GM19328 (cell line): ENCODE results near the gene MSH6.
"Not testable (repeated sequence)": the region's sequence is repeated elsewhere in the genome, so short reads cannot be mapped to it uniquely, and the experiment has no call there.

Experiments used
- ATAC-seq: cut with Tn5 transposase; IDR thresholded peaks from one replicate; pipeline ENCODE4 v1.9.1; 2021; ENCODE audit warnings: mild to moderate bottlenecking, moderate library complexity; ENCODE audit not compliant: unreplicated experiment

Gene MSH6

GRCh38 chr2:47833516-47833968 lies 50.6 kb downstream of the MSH6 start:
- ATAC-seq: peak; percentile 82

- no peak for ATAC-seq
Observed at GRCh38 chr2:47838249-47838648, 55.3 kb downstream of the MSH6 start.

GRCh38 chr2:47838686-47839085 lies 55.7 kb downstream of the MSH6 start:
- no peak for ATAC-seq

GRCh38 chr2:47842846-47843245 lies 59.9 kb downstream of the MSH6 start:
- no peak for ATAC-seq

- no peak for ATAC-seq
Observed at GRCh38 chr2:47843407-47843806, 60.5 kb downstream of the MSH6 start.

GRCh38 chr2:47844162-47844561 lies 61.2 kb downstream of the MSH6 start:
- no peak for ATAC-seq

GRCh38 chr2:47849368-47849767 lies 66.4 kb downstream of the MSH6 start:
- no peak for ATAC-seq

GRCh38 chr2:47850198-47850597 lies 67.3 kb downstream of the MSH6 start:
- ATAC-seq: no peak

- not testable (repeated sequence) for ATAC-seq
Observed at GRCh38 chr2:47853067-47853777, 70.3 kb downstream of the MSH6 start.
